ENCODE measurements around the gene PCDHA12.
"Not testable (repeated sequence)": the region's sequence is repeated elsewhere in the genome, so short reads cannot be mapped to it uniquely, and the experiment has no call there.

Gene PCDHA12

DNA sequence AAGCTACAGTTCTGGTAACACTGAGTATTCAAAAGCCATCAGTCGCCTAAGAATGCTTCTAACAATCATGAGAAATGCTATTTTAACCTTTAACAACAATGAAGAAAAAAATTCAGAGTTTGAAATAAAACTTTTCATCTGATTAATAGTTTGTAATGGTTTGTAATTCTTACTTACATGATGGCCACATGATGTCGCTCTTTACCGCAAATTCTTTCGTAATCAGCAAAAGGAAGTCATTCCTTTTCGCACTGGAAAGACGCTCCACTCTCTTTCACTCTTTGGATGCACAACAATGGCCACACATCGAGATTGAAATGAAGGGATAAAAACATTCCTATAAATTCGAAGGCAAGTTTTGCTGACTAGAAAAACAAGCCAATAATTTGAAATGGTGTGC, 41.1 kb upstream of the PCDHA12 start, which contains the start of gene PCDHA7:
Gene PCDHA7, plus strand, starts transcription at position 277 of the 400 bp plus-strand sequence. Its CDS starts 115 bp downstream, at position 392.
- Histone ChIP-seq H3K4me2 (ENCODE audit: low read length) (no peak within 1 kb of the TSS), H3K4me1 (ENCODE audit: low read length) (no peaks in the 10 kb centered on the region), H3K9me3 (ENCODE audit: insufficient read depth, low read length) (no peaks in the 10 kb centered on the region), H2AFZ (ENCODE audit: low read depth, low read length) (no peak within 1 kb of the TSS), H4K20me1 (ENCODE audit: insufficient read depth, low read length) (no peaks in the 10 kb centered on the region), H3K27ac (ENCODE audit: low read length) (no peak within 1 kb of the TSS), H3K79me2 (ENCODE audit: low read length) (no peaks in the 10 kb centered on the region), H3K4me3 (ENCODE audit: low read length) (no peak within 1 kb of the TSS), H3K27me3 (ENCODE audit: low read depth, low read length) (no peaks in the 10 kb centered on the region), H3K9ac (ENCODE audit: low read length) (no peak within 1 kb of the TSS), H3K36me3 (replicated peaks; ENCODE audit: low read depth, low read length) (no peaks in the 10 kb centered on the region)
- no peak for TF ChIP-seq EZH2phosphoT487 (IDR thresholded peaks at IDR 0.05; ENCODE audit: low read depth)
- TF ChIP-seq, protein P1, sequence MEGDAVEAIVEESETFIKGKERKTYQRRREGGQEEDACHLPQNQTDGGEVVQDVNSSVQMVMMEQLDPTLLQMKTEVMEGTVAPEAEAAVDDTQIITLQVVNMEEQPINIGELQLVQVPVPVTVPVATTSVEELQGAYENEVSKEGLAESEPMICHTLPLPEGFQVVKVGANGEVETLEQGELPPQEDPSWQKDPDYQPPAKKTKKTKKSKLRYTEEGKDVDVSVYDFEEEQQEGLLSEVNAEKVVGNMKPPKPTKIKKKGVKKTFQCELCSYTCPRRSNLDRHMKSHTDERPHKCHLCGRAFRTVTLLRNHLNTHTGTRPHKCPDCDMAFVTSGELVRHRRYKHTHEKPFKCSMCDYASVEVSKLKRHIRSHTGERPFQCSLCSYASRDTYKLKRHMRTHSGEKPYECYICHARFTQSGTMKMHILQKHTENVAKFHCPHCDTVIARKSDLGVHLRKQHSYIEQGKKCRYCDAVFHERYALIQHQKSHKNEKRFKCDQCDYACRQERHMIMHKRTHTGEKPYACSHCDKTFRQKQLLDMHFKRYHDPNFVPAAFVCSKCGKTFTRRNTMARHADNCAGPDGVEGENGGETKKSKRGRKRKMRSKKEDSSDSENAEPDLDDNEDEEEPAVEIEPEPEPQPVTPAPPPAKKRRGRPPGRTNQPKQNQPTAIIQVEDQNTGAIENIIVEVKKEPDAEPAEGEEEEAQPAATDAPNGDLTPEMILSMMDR (IDR thresholded peaks at IDR 0.05; ENCODE audit: low read depth, low read length), result 0 out of 2 replicates have a peak, but pooled peaks have one; percentile 9

DNA sequence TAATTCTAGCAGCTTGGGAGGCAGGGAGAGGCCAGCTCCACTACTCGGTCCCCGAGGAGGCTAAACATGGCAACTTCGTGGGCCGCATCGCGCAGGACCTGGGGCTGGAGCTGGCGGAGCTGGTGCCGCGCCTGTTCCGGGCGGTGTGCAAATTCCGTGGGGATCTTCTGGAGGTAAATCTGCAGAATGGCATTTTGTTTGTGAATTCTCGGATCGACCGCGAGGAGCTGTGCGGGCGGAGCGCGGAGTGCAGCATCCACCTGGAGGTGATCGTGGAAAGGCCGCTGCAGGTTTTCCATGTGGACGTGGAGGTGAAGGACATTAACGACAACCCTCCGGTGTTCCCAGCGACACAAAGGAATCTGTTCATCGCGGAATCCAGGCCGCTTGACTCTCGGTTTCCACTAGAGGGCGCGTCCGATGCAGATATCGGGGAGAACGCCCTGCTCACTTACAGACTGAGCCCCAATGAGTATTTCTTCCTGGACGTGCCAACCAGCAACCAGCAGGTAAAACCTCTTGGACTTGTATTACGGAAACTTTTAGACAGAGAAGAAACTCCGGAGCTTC, 40.6 kb upstream of the PCDHA12 start:
- H3K36me3 ChIP-seq (replicated peaks; ENCODE audit: low read depth, low read length); H3K4me2 ChIP-seq (ENCODE audit: low read length); H3K4me3 ChIP-seq (ENCODE audit: low read length): not testable (repeated sequence)

DNA sequence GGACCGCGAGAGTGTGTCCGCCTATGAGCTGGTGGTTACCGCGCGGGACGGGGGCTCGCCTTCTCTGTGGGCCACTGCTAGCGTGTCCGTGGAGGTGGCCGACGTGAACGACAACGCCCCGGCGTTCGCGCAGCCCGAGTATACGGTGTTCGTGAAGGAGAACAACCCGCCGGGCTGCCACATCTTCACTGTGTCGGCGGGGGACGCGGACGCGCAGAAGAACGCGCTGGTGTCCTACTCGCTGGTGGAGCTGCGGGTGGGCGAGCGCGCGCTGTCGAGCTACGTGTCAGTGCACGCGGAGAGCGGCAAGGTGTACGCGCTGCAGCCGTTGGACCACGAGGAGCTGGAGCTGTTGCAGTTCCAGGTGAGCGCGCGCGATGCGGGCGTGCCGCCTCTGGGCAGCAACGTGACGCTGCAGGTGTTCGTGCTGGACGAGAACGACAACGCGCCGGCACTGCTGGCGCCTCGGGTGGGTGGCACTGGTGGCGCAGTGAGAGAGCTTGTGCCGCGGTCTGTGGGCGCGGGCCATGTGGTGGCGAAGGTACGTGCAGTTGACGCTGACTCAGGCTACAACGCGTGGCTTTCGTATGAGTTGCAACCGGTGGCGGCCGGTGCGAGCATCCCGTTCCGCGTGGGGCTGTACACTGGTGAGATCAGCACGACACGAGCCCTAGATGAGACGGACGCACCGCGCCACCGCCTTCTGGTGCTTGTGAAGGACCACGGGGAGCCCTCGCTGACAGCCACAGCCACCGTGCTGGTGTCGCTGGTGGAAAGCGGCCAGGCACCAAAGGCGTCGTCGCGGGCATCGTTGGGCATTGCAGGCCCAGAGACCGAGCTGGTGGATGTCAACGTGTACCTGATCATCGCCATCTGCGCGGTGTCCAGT, 39.2 kb upstream of the PCDHA12 start:
- Histone ChIP-seq H3K36me3 (replicated peaks; ENCODE audit: low read depth, low read length) (no peaks in the 10 kb centered on the region), H4K20me1 (ENCODE audit: insufficient read depth, low read length) (no peaks in the 10 kb centered on the region)
- TF ChIP-seq, protein P1 (IDR thresholded peaks at IDR 0.05; ENCODE audit: low read depth, low read length), result no peak
- TF ChIP-seq EZH2phosphoT487 (IDR thresholded peaks at IDR 0.05; ENCODE audit: low read depth), result no peak

More for the DNA sequence above, 40.6 kb upstream of the PCDHA12 start:
- H3K9me3 ChIP-seq (ENCODE audit: insufficient read depth, low read length); H3K79me2 ChIP-seq (ENCODE audit: low read length); H3K27me3 ChIP-seq (ENCODE audit: low read depth, low read length); H2AFZ ChIP-seq (ENCODE audit: low read depth, low read length); H4K20me1 ChIP-seq (ENCODE audit: insufficient read depth, low read length); H3K27ac ChIP-seq (ENCODE audit: low read length); H3K4me1 ChIP-seq (ENCODE audit: low read length); H3K9ac ChIP-seq (ENCODE audit: low read length): not testable (repeated sequence)

DNA sequence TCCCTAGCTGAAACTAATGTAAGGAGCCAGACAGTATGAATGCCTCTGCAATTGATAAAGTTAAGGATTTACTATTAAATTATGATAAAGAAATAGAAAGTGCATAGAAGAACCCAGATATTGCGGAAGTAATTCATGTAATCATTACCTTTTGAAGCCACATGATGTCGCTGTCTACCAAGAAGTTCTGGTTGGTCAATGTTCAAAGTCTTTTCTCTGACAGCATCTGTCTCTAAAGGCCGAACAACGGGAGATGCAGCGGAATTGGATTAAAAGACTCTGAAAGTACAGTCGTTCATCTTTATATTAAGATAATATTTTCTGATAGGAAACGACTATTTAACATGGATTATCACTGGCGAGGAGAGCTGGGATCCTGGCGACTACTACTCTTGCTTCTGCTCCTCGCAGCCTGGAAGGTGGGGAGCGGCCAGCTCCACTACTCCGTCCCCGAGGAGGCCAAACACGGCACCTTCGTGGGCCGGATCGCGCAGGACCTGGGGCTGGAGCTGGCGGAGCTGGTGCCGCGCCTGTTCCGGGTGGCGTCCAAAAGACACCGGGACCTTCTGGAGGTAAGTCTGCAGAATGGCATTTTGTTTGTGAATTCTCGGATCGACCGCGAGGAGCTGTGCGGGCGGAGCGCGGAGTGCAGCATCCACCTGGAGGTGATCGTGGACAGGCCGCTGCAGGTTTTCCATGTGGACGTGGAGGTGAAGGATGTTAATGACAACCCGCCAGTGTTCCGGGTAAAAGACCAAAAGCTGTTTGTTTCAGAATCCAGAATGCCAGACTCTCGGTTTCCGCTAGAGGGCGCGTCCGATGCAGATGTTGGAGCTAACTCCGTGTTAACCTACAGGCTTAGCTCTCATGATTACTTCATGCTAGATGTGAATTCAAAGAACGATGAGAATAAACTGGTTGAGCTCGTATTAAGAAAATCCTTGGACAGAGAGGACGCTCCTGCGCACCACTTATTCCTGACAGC, 33.8 kb upstream of the PCDHA12 start, which contains the start of gene PCDHA8:
Gene PCDHA8, plus strand, starts transcription at position 210 of the 985 bp plus-strand sequence. Its CDS starts 135 bp downstream, at position 345.
- Histone ChIP-seq H3K27ac (ENCODE audit: low read length) (no peak within 1 kb of the TSS), H3K4me2 (ENCODE audit: low read length) (no peak within 1 kb of the TSS), H3K9me3 (ENCODE audit: insufficient read depth, low read length) (no peaks in the 10 kb centered on the region), H3K9ac (ENCODE audit: low read length) (no peak within 1 kb of the TSS), H3K4me1 (ENCODE audit: low read length) (no peaks in the 10 kb centered on the region), H3K4me3 (ENCODE audit: low read length) (no peak within 1 kb of the TSS), H2AFZ (ENCODE audit: low read depth, low read length) (no peak within 1 kb of the TSS), H4K20me1 (ENCODE audit: insufficient read depth, low read length) (no peaks in the 10 kb centered on the region), H3K27me3 (ENCODE audit: low read depth, low read length) (no peaks in the 10 kb centered on the region), H3K79me2 (ENCODE audit: low read length) (no peaks in the 10 kb centered on the region), H3K36me3 (replicated peaks; ENCODE audit: low read depth, low read length) (no peaks in the 10 kb centered on the region)
- TF ChIP-seq, protein P1 (IDR thresholded peaks at IDR 0.05; ENCODE audit: low read depth, low read length), result peak; percentile 20
- TF ChIP-seq EZH2phosphoT487 (IDR thresholded peaks at IDR 0.05; ENCODE audit: low read depth), result no peak

More for the DNA sequence above, 39.2 kb upstream of the PCDHA12 start:
- H3K27me3 ChIP-seq (ENCODE audit: low read depth, low read length), result no peaks in the 10 kb centered on the region
- H3K27ac ChIP-seq (ENCODE audit: low read length), result no peak overlapping the region
- no peak overlapping the region for H2AFZ ChIP-seq (ENCODE audit: low read depth, low read length)
- no peaks in the 10 kb centered on the region for H3K4me1 ChIP-seq (ENCODE audit: low read length)
- no peak overlapping the region for H3K4me2 ChIP-seq (ENCODE audit: low read length)
- no peak overlapping the region for H3K9ac ChIP-seq (ENCODE audit: low read length)
- H3K9me3 ChIP-seq (ENCODE audit: insufficient read depth, low read length), result no peaks in the 10 kb centered on the region
- H3K4me3 ChIP-seq (ENCODE audit: low read length), result no peak overlapping the region
- no peaks in the 10 kb centered on the region for H3K79me2 ChIP-seq (ENCODE audit: low read length)
